AG20443 (cell line): Measurements from ENCODE around the gene JPH3.

Experiments
- DNase-seq: peaks from one replicate; pipeline ENCODE4 v3.0.0; 2012; ENCODE audit warnings: low spot score, mixed read lengths

The JPH3 gene

DNA sequence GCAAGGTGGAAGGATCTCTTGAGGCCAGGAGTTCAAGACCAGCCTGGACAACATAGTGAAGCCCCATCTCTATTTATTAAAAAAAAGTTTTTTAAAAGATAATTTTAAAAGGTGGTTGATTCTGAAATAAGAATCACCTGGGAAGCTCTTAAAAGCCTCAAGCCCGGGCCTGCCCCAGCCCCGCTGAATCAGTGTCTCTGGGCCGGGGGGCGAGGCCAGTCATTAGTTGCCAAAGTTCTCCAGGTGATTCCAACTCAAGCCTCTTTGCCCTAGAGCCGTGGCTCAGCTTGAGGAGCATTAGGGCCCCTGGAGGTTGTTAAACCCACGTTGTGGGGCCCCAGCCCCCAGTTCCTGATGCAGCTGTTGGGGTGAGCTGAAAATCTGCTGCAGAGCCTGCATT, 24.6 kb downstream of the JPH3 start:
- DNase-seq: no peak

DNA sequence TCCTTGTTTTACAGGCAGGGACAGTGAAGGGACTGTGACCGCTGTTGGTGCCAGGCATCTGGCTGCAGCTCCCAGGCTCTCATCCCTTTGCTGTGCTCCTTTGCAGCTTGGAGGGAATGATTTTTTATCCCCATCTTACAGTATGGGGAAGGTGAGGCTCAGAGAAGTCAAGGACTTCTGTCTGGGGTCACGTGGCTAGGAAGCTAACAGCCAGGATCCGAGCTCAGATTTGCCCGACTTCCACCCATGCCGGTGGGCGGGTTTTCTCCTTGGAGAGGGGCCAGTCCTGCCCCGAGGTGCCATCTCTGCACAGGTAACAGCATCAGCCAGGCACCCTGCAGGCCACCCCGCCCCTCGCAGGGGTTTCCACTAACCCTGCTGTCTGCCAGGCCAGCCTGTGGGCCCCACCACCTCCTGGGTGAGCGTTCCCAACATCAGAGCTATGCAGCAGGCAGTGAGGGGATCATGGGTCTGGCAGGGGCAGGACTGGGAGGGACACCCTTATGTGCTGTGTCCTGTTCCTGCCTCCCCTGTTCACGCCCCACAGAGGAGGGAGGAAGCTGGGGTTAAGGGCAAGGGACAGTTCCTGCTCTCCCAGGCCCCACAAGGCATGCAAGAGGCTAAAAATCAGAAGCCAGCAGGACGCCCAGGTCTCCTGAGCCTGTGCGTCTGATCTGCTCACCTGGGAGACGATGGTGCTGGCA, 25.4 kb downstream of the JPH3 start:
- DNase-seq: no peak

DNA sequence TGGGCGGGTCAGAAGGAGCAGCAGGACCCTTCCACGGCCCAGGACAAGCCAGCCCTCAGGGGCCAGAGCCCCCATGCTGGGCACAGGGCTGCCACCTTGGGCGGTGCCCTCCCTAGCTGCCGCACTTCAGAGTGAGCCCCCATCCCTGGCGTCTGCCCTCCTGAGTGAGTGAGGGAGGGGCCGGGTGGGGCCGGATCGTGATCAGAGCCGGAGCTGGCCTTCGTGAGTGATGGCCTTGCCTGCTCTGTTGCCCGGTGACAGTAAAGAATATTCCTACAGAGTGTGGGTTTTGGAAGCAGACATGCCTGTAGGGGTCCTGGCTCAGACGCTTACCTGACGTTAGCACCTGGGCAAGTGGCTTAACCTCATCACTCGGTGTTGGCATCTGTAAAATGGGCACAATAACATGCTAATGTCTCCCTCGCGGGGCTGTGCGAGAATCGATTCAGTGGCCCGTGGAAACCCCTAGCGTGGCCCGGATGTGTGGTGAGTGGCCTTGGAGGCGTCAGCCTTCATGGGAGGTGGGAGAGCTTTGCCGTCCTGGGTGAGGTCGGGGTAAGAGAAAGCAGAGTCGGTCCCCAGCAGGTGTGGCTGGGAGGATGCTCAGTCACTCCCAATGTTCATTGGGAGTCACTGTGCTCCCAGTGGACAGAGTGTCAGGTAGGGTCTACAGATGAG, 26.1 kb downstream of the JPH3 start:
- no peak for DNase-seq

DNA sequence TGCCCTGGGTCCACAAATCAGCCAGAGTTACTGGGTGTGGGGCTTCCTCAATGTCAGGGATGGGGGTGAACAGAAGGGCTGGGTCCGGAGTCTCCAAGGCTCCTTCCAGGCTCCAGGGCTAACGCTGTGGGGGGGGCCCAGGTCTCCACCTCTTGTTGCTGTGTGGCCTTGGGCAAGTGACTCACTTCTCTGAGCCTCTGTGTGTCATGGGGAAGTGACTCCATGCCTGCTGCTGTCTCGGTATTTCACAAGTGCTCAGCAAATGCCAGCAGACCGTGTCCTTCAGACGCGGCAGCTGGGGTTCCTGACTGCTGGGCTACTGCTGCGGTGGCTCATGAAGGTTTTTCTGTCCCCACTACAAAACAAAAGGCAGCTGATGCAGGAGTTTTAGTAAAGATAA, 26.6 kb downstream of the JPH3 start:
- peak; percentile 86 for DNase-seq

DNA sequence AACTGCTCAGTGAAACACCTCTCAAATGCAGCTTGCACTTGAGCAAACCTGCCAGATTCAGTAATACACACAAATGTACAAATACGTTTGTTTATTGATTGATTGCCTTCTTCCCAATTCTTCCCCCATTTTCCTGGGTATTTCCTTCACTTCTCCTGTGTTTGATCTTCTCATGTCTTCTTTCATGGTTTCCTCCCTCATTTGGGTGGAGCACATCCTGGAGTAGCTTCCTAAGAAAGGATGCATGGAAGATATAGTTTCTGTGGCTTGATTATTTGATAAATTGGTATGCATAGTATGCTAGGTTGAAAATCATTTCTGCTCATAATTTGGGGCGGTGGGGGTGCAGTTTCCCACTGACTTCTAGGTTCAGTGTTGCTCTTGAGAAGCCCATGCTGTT, 28.8 kb downstream of the JPH3 start:
- no peak for DNase-seq

DNA sequence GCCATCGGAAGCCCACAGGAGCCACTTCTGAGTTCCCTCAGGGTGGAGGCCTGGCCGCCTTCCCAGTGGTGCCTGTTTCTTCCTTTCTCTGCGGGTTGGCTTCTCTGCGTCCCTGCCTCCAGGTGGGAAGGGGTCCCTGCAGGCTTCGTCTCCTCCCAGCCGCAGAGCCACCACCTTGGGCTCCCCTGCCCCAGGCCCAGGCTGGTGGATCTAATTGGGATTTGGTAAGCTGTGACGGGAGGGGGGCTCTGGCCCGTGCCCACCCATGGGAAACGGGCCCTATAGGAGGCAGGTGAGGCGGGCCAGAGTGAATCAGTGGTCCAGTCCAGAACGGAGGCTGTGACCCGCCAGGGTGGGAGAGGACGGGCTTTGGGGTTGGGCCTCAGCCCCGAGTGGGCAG, 32.1 kb downstream of the JPH3 start:
- no peak for DNase-seq

DNA sequence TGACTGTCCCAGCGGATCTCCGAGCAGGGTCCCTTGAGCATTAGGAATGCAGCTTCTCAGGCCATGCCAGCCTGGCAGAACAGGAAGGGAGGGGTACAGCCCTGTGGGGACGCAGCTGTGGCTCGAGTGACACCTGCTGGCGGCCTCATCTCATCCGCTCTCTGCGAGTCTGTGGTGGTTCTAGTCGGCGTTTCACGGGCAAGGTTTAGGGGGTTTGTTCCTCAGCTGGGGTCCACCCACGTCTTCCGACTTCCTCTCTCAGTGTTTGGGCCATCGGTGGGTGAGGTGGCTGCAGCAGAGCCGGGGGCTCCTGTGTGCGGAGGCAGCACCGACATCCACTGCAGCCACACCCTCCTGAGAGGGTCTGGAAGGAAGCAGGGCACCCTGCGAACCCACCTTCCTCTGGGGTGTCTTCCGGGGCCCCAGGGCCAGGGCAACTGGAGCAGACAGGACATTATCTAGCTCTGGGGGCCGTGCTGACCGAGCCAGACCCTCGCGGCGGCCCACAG, 33.3 kb downstream of the JPH3 start:
- peak; percentile 77 for DNase-seq

DNA sequence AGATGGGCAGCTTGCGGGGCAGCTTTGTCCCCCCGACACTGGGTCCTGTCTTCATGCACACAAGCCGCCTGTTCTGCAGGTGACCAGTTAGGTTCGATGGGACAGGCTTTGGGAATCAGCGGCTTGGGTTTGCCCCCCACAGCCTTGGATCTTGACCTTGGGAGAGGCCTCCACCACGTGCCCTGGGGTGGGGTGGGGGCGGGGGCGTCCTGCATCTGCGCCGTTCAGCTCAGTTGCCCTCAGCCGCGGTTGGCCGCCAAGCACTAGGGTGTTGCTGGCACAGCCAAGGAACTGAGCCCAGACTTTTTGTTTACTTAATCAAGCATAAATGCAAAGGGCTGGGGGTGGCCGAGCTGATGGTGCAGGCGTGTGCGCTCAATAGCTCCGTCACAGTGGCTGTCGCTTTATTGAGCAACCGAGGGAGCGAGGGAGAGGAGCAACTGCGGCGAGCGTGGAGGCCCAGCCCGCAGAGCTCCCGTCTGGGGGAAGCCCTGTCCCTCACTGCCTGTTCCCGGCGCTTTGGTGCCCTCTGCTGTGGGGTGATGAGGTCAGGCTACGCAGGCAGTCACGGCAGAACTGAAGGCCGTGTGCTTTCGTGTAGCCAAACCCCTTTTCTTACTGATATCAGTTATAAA, 33.9 kb downstream of the JPH3 start:
- peak; percentile 97 for DNase-seq

DNA sequence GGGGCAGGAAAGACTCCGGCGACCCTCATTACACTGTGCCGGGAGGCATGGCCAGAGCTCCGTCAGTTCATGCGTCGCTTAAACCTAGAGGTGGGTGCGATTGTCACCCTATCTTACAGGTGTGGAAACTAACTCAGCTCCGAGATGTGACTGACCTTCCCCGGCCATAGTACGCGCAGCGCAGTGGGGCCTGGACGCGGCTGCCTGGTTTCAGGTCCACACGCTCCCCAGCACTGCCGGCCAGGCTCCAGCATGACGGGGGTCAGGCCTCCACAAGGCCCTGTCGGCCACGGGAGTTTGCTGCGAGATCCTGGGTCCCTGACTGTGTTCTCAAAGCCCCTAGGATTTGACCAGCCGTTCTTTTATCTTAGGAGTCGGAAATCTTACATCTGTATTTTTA, 34.4 kb downstream of the JPH3 start:
- no peak for DNase-seq

DNA sequence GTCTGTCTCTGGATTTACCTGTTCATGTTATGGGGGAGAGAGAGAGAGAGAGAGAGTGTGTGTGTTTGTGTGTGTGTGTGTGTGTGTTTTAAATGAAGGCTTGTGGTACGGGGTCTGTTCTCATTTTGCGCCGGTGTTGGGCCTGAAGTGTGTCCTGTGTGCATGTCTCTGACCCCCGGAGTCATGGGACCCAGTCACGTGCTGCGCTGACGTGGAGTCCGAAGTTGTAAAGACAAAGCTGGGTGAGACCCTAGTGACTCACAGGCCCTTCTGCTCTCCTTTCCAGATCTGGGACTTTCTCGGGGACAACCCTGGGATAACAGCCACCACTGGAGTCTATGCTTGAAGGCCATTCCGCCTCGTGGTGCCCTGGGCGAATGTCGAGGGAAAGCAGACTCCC, 35.0 kb downstream of the JPH3 start:
- DNase-seq: no peak

DNA sequence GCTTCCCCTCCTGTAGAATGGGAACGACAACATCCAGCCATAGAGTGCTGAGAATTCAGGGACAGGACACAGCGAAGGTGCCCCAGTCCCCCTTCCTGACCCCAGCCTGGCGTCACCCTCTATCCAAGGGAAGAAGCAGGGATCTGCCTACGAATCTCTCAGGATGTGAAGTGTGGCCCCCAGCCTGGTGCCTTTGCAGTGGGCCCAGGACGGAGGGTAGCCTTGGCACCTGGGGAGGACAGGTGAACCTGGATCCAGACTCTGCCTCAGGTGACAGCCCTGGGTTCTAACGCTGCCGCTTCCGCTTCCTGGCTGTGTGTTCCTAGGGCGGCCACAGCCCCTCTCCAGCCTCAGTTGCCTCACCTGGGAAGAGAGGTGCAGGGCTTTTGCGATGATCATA, 36.4 kb downstream of the JPH3 start:
- DNase-seq: no peak

DNA sequence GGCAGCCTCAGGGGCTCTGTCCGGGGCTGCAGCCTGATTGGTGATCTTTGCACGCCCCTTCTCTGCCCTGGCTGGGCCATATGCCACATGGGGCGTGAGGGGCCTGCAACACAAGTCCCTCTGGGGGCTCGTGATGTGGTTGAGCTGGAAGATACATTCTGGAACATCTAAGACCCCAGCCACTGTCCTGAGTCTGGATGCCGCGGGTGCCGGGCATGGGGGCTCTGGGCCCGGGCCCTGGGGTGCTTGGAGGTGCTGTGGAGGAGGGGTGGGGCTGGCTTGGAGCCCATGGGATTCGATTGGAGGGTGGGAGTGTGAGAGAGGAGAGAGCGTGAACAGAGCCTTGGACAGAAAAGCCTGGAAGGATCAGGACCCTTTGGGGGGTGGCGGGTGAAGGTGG, 39.4 kb downstream of the JPH3 start:
- no peak for DNase-seq

DNA sequence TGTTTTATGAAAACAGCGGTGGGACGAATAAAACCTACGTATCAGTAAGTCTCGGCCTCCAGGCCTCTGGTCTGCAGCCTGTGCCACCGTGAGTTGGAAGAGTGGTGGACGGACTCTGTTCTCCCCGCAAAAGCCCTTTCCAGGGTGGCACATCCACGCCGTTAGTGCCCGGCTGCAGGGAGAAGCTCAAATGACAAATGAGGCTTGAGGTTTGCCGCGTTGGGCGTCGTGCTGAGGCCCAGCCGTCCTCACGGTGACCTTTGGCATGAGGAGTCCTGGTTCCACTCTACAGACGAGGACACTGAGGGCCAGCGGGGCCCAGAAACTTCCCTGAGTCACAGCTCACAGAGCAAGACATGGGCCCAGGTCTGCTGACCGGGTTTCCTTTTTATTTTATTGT, 40.2 kb downstream of the JPH3 start:
- no peak for DNase-seq

DNA sequence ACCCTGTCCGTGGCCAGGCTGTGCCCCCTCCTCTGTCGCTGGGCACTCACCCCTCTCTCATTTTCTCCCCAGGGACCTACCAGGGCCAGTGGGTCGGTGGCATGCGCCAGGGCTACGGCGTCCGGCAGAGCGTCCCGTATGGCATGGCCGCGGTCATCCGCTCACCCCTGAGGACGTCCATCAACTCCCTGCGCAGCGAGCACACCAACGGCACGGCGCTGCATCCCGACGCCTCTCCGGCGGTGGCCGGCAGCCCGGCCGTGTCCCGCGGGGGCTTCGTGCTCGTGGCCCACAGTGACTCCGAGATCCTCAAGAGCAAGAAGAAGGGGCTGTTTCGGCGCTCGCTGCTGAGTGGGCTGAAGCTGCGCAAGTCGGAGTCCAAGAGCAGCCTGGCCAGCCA, 41.9 kb downstream of the JPH3 start:
- DNase-seq: no peak

DNA sequence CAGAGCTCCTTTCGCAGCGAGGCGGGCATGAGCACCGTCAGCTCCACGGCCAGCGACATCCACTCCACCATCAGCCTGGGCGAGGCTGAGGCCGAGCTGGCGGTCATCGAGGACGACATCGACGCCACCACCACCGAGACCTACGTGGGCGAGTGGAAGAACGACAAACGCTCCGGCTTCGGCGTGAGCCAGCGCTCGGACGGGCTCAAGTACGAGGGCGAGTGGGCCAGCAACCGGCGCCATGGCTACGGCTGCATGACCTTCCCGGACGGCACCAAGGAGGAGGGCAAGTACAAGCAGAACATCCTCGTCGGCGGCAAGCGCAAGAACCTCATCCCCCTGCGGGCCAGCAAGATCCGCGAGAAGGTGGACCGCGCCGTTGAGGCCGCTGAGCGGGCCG, 42.3 kb downstream of the JPH3 start:
- DNase-seq: no peak

DNA sequence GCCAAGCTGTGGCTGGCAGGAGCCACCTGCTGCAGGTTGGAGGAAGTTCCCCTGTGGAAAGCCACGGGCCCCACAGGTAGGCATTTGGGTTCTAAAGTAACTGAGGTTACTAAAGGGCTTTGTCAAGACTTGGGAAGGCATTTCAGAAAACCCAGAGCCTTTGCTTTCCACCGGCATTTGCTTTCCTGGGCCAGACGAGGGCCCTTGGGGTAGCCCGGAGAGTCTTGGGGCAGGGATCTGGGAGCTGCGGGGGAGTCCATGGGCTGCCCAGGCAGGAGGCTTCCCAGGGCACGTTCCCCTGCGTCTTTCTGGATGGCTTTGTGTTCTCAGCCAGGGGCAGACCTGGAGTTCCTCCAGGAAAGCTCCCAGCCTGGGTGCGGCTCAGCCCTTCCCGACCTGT, 43.5 kb downstream of the JPH3 start:
- no peak for DNase-seq

DNA sequence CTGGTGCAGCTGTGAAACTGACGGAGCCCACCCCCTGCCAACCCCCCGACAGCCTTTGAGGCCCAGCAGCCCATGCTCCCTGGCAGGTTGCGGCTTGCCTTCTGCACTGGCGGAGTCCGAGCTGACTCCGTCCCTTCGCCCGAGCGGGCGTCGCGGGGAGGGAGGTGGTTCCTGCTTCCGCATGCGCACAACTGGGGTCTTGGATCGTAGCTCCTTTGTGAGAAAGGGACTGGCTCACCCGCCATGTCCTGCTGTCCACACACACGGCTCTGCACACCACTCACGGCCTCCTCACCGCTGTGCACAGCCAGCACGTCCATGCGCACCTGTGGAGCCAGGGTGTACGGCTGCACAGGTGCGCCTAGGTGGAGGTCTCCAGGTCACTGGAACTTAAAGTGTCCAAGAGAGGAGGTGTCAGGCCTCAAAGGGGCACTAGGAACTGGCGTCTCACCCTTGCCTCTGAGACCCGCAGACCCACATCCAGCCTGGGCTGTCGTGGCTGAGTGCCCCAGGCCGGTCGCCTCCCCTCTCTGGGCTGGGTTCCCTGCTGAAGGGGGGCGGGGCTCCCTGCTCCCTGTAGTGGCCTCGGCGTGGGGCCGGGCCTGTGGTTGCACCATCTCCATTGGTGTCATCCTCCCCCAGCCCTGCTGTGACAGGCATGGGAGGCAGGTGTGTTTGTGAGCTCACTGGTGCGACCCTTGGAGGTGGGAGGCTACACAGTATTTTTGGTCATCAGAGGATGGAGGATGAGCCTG, 45.3 kb downstream of the JPH3 start:
- DNase-seq: no peak

DNA sequence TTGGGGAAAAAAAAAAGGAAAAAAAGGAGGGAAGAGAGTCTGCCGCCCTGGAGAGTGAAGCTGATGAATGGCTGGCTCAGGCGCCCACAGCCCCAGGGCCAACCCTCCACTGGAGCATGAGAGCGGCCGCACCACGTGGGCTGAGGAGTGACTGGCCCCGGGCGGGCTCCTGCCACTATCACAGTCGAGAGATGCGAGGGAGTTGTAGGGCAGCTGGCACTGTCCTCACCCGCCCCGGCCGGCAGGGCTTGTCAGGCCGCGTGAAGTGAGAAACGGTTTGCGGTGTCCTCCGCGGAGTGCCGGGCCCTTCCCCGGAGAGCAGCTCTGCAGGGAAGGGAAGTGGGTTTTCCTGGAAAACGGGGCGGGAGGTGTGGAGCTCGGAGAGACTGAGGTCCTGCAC, 45.9 kb downstream of the JPH3 start:
- no peak for DNase-seq

DNA sequence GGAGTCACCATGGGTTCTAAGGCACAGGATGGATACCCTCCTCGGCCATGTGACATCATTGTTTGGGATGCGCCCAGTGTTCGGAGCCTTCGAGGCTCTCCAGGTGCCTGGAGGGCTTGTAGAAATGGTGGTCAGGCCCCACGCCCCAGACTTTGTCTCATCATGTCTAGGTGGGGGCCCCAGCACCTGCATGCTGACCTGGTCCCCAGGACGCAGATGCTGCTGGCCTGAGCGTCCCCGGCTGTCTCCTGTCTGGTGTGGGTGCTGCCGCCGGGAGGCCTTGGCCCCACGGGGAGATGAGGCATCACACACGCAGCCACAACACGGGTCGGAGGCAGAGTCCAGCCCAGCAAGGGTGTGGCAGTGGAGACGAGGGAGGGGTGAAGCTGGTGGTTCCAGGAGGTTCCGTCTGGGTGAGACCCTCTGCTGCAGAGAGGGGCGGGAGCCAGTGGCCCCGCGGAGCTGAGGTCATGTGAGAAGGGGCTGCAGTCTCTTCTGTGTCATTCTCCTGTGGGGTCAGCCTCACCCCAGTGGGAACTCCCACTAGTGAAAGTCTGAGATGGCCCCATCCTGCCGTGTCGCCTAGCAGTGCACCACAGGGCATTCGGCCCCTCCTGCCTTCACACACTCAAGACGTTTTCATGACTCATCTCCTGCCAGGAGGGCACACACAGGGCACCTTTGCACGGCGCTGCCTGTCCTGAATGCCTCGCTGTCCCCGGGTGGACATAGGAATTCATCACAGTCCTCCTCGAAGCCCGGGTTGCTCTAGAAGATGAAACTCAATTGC, 46.6 kb downstream of the JPH3 start:
- DNase-seq: no peak

DNA sequence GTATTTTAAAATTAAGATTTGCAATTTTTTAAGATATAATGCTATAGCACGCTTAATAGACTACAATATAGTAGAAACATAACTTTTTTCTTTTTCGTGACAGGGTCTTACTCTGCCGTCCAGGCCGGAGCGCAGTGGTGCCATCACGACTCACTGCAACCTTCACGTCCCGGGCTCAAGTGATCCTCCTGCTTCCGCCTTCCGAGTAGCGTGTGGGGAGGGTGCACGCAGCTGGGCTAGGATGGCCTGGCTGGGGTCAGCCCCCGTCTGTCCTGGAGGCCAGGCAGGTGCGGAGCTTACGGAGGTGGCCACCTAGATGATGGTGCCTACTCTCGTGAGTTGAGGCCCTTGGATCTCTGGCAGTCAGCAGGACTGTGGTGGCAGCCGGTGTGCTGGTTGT, 50.1 kb downstream of the JPH3 start:
- no peak for DNase-seq

DNA sequence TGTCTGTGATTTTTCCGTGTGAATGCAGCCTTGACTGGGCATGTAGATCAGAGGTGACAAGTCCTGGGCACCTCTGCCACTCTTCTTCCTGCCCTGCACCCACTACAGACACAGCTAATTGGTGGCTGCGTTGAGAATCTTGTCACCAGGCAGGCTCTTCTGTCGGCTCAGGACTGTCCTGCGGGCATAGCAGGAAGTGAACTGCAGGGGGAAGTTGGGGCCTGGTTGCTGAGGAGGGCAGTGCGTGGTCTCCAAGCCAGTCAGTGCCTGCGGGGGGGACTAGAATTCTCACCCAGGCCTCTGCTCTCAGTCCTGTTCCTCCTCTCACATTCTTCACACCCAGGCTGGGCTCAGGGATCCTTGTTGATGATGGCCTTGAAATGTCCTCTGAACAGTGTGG, 50.5 kb downstream of the JPH3 start:
- DNase-seq: no peak

DNA sequence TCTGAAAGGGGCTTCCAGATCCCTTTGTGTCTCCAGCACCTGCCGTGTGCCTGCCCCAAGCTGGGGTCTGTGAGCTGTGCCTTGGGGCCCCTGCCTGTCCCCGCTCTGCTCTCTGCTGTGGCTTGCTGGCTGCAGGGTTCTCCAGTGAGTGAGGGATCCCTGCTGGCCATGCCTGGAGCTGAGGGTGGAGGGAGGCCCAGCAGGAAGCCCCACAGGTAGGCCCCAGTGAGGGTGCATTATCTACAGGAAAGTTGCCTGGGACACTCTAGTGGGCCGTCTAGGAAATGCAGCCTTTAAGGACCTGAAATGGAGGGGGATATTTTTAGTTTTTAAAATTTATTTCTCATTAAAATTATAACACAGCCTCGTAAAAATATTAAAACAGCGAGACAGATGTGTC, 50.9 kb downstream of the JPH3 start:
- peak; percentile 43 for DNase-seq
